Stomach (tissue), 9 donors: ENCODE data around the gene SLC39A13. TPM values are rescaled to one million over a fixed set of nuclear protein-coding genes. Genes with fewer than 3 reads are reported as not detected.

ENCODE experiments used
- DNase-seq, 2 donors: peaks; one replicate each; pipeline versions ENCODE4 v3.0.0 to v3.0.0-alpha.2; 2013 to 2019
- H3K27ac ChIP-seq, 5 donors: fragments of 200-600 bp in 4 of 5; sonication (generic) in 4 of 5; one replicate each; pipeline ENCODE4 v1.5.1; 2013 to 2019; ENCODE audit warnings: mild to moderate bottlenecking in 1 of 5, moderate library complexity in 1 of 5
- H3K27me3 ChIP-seq, 3 donors: fragments of 200-600 bp; sonication (generic); one replicate each; pipeline ENCODE4 v1.5.1; 2017 to 2019; ENCODE audit warnings: mixed run types in 1 of 3
- H3K36me3 ChIP-seq, 4 donors: fragments of 200-600 bp; sonication (generic); 1 replicate in 3 of 4; 2 replicates in 1 of 4; pipeline ENCODE4 v1.5.1; 2016 to 2019
- H3K4me1 ChIP-seq, 4 donors: fragments of 200-600 bp; sonication (generic); one replicate each; pipeline ENCODE4 v1.5.1; 2016 to 2019
- H3K4me3 ChIP-seq, 4 donors: fragments of 200-600 bp; sonication (generic) in 3 of 4; one replicate each; pipeline ENCODE4 v1.5.1; 2016 to 2019; ENCODE audit warnings: mild to moderate bottlenecking in 1 of 4
- H3K9me3 ChIP-seq, 4 donors: fragments of 200-600 bp; sonication (generic); one replicate each; pipeline ENCODE4 v1.5.1; 2016 to 2019
- CTCF ChIP-seq, 7 experiments: fragments of 450-650 bp in 4 of 7; fragments of 200-600 bp in 3 of 7; sonication (generic) in 3 of 7; IDR thresholded peaks; one replicate each; pipeline ENCODE4 v1.5.1; 2016 to 2019; ENCODE audit warnings: antibody characterized with exemption in 7 of 7, control low read depth in 2 of 7, mild to moderate bottlenecking in 1 of 7
- EP300 ChIP-seq: sonication (generic); formaldehyde crosslinking; IDR thresholded peaks from one replicate; pipeline ENCODE4 v1.6.1; 2017; ENCODE audit warnings: antibody characterized with exemption
- POLR2A ChIP-seq, 4 donors: fragments of 450-650 bp; IDR thresholded peaks; one replicate each; pipeline ENCODE4 v1.6.1; 2016; ENCODE audit warnings: antibody characterized with exemption in 4 of 4, control low read depth in 2 of 4, mild to moderate bottlenecking in 1 of 4, moderate library complexity in 1 of 4
- POLR2AphosphoS5 ChIP-seq, 3 donors: sonication (generic); formaldehyde crosslinking; IDR thresholded peaks; one replicate each; pipeline ENCODE4 v1.6.1; 2016; ENCODE audit warnings: antibody characterized with exemption in 3 of 3
- WGBS, 5 donors: extraction: QIAGEN DNeasy Blood & Tissue Kit in 3 of 5; methylation state at CpG; one replicate each; pipeline versions ENCODE4 v1.1.5 to v1.1.7; 2013 to 2018; 5-methylcytosine and 5-hydroxymethylcytosine counted together
- intact Hi-C: fragments of 100-400 bp; cut with DNase I; formaldehyde crosslinking; loops from one replicate; pipeline ENCODE4 v1.15.1; 2023; ENCODE audit warnings: low total_unique reads
- polyA plus RNA-seq, 3 donors: library from polyadenylated mRNA; stranded (reverse); fragments of 200-250 nt; gene quantifications; one replicate each; pipeline ENCODE4 v1.2.3, GENCODE V29; 2013
- total RNA-seq, 5 donors: library from RNA; depleted of rRNA; stranded (reverse); fragments of >200 nt; gene quantifications; one replicate each; pipeline versions ENCODE4 v1.1.0 to v1.2.3, GENCODE V29; 2014 to 2016
- donor health status: healthy with polysubstance abuse.
- donor health status: Bipolar disorder and iron deficiency.
- donor health status: healthy.

Gene SLC39A13
- total and polyA plus RNA-seq, 8 donors: 7.0 to 158 (median 25.9) TPM

DNA sequence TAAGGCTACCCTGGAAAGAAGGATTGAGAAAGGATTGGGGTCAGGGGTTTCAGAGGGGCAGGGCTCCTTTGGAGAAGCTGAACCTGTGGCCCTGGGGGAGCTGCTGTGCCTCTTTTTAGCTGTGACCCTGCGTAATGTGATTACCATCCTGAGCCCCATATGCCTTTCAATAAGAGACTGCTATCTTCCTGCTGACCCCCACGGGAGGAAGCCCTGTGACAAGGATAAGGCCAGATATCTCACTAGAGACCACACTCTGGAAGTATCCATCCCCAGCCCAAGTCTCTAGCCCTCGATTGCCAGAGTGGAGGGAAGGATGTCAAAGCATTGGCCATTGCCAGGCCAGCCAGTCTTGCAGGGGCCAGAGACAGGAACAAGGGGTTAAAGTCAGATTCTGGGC, 4.8 kb upstream of the SLC39A13 start:
- intact Hi-C loops: no loop called here
- Histone ChIP-seq H3K36me3 (no peaks in the 10 kb centered on the region), H3K27me3 (no peaks in the 10 kb centered on the region), H3K4me1 (peaks cover 22 to 34% (median 29%) of the 10 kb centered on the region in 4 donors), H3K27ac (no peak overlapping the region), H3K4me3 (no peak overlapping the region), H3K9me3 (no peaks in the 10 kb centered on the region)
- WGBS, 5 donors: 69 to 81% (median 75%) methylated on average over 3 of the region's 3 CpGs
- TF ChIP-seq POLR2A (IDR thresholded peaks at IDR 0.05) (no peak), EP300 (no peak), POLR2AphosphoS5 (IDR thresholded peaks at IDR 0.05) (no peak), CTCF (IDR thresholded peaks at IDR 0.05) (no peak)
- DNase-seq: no peak

- peak in 1 of 2 donors; percentile 21 for DNase-seq
Observed at GRCh38 chr11:47406896-47407745, 1.3 kb upstream of the SLC39A13 start.

DNA sequence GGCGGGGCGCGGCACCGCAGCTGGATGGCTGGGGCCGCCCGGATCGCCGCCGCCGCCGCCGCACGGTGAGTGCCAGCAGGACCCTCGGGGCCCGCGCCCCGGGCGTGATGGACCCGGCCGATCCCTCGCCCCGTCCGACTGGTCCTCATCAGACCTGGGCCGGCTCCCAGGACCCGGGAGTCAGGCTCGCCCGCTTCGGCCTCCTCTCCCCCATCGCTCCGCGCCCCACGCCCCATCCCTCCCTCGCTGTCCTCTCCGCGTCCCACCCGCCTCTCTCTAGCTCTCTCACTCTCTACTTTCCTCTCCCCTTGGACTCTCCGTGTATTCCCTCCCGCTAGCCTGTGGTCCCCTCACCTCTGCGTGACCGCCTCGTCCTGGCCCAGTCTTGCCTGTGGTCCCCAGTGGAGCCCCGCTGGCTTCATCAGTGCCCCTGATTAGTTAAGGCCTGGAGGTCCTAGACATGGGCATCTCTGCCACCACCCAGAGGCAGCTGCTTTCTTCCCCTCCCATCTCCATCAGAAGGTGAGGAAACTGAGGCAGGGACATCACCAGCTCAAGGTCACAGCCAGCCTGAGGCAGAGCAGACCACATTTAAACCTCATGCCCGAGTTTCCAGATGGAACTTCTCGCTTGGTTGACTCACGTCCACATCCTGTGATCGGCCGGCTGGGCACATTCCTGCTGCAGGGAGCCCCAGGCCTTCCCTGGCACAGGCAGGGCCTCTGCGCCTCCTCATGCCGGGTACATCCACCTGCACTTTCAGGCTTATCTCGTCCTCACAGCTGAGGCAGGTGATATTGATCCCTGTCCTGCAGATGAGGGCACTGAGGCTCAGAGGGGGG, 429 bp downstream of the SLC39A13 start:
- peaks cover 27 to 57% (median 43%) of the 10 kb centered on the region in 4 donors for H3K4me1 ChIP-seq
- TF ChIP-seq EP300 (no peak), POLR2AphosphoS5 (IDR thresholded peaks at IDR 0.05) (peak in 1 of 3 donors; percentile 54), POLR2A (IDR thresholded peaks at IDR 0.05) (no peak), CTCF (IDR thresholded peaks at IDR 0.05) (no peak)
- 2 to 6% (median 2%) methylated on average over 26 to 50 of the region's 50 CpGs for whole genome bisulfite sequencing, 5 donors

More at GRCh38 chr11:47406896-47407745, 1.3 kb upstream of the SLC39A13 start:
- Histone ChIP-seq H3K9me3 (no peaks in the 10 kb centered on the region), H3K27ac (peak overlapping the region; percentile 90 to 97 (median 95)), H3K27me3 (no peaks in the 10 kb centered on the region), H3K36me3 (peaks cover 3 to 23% (median 21%) of the 10 kb centered on the region in 4 donors), H3K4me1 (peaks cover 27 to 47% (median 37%) of the 10 kb centered on the region in 4 donors), H3K4me3 (peak overlapping the region; percentile 74 to 85 (median 77))
- intact Hi-C loops: no loop called here
- 46 to 60% (median 56%) methylated on average over 12 of the region's 12 CpGs for WGBS, 5 donors
- TF ChIP-seq EP300 (no peak), POLR2A (IDR thresholded peaks at IDR 0.05) (no peak), POLR2AphosphoS5 (IDR thresholded peaks at IDR 0.05) (no peak), CTCF (IDR thresholded peaks at IDR 0.05) (no peak)

More for the DNA sequence above, 429 bp downstream of the SLC39A13 start:
- Histone ChIP-seq H3K9me3 (no peaks in the 10 kb centered on the region), H3K36me3 (peaks cover 9 to 38% (median 35%) of the 10 kb centered on the region in 4 donors), H3K27me3 (no peaks in the 10 kb centered on the region), H3K4me3 (peak overlapping the region; percentile 74 to 85 (median 77)), H3K27ac (peak overlapping the region; percentile 93 to 97 (median 93))
- peak; percentile 51 to 72 for DNase-seq
- intact Hi-C loops: no loop called here
